Right lobe of liver (tissue), 4 donors: ENCODE measurements around the gene MTHFR.

Source experiments
- POLR2A ChIP-seq: fragments of 450-650 bp; IDR thresholded peaks from one replicate; pipeline ENCODE4 v1.6.1; 2017; ENCODE audit warnings: antibody characterized with exemption, mild to moderate bottlenecking
- TF ChIP-seq, protein P1 (sequence below), 4 donors: fragments of 200-600 bp in 3 of 4; fragments of 450-650 bp in 1 of 4; IDR thresholded peaks; one replicate each; pipeline versions ENCODE4 v1.5.1 to v1.8.0; 2016 to 2022; ENCODE audit warnings: antibody characterized with exemption in 4 of 4, mild to moderate bottlenecking in 2 of 4
- donor health status: DM: no; HTN: no; CAD: no.
- donor health status: DM: no; HTN: no; CAD: no.
- donor health status: DM: no; HTN: yes; CAD: no.

DNA sequence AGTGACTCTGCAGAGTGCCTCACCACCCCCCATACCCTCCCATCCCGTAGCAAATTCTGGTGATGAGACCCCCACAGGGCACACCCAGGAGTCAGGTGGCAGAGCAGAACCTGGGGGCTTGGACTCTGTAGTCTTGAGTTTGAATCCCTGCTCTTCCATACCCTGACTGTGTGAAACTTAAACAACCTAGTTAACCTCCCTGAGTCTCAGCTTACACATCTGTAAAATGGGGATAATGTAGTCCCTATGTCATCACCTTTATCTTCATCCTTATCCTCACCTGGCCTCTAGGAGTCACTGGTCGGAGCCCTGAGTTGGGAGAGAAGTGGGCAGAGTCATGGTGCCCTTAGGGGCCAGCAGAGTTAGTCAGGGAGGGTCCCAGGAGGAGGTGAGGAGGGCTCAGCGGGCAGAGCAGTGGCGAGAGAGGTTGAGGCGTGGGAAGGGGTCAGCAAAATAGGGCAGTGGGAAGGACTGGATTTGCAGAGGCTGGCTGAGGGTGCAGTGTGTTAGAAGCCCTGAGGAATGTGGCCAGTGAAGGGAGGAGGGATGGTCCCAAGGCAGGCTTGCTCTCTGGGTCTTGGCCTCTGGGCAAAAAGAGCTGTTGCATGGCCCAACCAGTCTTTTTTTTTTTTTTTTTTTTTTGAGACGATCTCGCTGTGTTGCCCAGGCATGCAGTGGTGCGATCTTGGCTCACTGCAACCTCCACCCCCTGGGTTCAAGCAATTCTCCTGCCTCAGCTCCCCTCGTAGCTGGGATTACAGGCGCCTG, 25.2 kb downstream of the MTHFR start:
- TF ChIP-seq, protein P1, sequence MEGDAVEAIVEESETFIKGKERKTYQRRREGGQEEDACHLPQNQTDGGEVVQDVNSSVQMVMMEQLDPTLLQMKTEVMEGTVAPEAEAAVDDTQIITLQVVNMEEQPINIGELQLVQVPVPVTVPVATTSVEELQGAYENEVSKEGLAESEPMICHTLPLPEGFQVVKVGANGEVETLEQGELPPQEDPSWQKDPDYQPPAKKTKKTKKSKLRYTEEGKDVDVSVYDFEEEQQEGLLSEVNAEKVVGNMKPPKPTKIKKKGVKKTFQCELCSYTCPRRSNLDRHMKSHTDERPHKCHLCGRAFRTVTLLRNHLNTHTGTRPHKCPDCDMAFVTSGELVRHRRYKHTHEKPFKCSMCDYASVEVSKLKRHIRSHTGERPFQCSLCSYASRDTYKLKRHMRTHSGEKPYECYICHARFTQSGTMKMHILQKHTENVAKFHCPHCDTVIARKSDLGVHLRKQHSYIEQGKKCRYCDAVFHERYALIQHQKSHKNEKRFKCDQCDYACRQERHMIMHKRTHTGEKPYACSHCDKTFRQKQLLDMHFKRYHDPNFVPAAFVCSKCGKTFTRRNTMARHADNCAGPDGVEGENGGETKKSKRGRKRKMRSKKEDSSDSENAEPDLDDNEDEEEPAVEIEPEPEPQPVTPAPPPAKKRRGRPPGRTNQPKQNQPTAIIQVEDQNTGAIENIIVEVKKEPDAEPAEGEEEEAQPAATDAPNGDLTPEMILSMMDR (IDR thresholded peaks at IDR 0.05): no peak
- TF ChIP-seq POLR2A: no peak
